ENCODE data around the gene CCNB1IP1.
"Not testable (repeated sequence)": the region's sequence is repeated elsewhere in the genome, so short reads cannot be mapped to it uniquely, and the experiment has no call there.

CCNB1IP1 gene

DNA sequence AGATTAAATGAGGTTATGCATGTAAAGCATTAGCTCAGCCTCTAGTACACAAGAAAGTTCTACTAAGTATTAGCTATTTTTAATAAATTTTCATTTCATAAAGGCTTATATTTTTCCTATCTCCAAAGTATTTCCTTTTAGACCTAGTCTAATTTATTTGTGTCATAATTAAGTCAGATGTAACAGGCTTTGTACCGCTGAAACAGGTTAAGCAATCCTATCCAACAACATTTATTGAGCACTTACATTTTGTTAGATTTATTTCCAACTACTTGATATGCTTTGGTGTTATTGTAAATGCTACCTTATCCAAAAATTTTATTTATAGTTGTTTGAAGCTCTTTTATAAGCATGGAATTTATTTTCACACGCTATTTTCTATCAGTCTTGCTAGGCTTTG, 8.6 kb upstream of the CCNB1IP1 start:
- peak overlapping the region; percentile 88 for H3K27ac ChIP-seq
- H2AFZ ChIP-seq: peak overlapping the region; percentile 93
- H3K27me3 ChIP-seq (ENCODE audit: control insufficient read depth, insufficient read depth, low read length): no peaks in the 10 kb centered on the region
- H3K36me3 ChIP-seq (ENCODE audit: control insufficient read depth, insufficient read depth, low read length): no peaks in the 10 kb centered on the region
- H3K79me2 ChIP-seq: no peaks in the 10 kb centered on the region
- H3K9ac ChIP-seq: no peak overlapping the region
- no peak for TF ChIP-seq CTCF (IDR thresholded peaks at IDR 0.05)
- no peaks in the 10 kb centered on the region for H3K9me3 ChIP-seq (ENCODE audit: control insufficient read depth, low read length)
- H3K4me1 ChIP-seq: no peaks in the 10 kb centered on the region
- H3K4me3 ChIP-seq (ENCODE audit: low read depth, low read length): peak overlapping the region; percentile 85
- peak overlapping the region; percentile 73 for H3K4me2 ChIP-seq (ENCODE audit: low read length)

GRCh38 chr14:20341032-20341431, 8.0 kb upstream of the CCNB1IP1 start:
- not testable (repeated sequence) for H3K9me3 ChIP-seq (ENCODE audit: control insufficient read depth, low read length); H3K9ac ChIP-seq

GRCh38 chr14:20334017-20334416, 938 bp upstream of the CCNB1IP1 start:
- H3K27me3 ChIP-seq (ENCODE audit: control insufficient read depth, insufficient read depth, low read length): no peaks in the 10 kb centered on the region
- H3K4me1 ChIP-seq: no peaks in the 10 kb centered on the region
- H2AFZ ChIP-seq: no peak overlapping the region
- no peak overlapping the region for H3K4me2 ChIP-seq (ENCODE audit: low read length)
- peak overlapping the region; percentile 87 for H3K27ac ChIP-seq
- no peaks in the 10 kb centered on the region for H3K79me2 ChIP-seq
- H3K4me3 ChIP-seq (ENCODE audit: low read depth, low read length): no peak overlapping the region
- no peak for TF ChIP-seq CTCF (IDR thresholded peaks at IDR 0.05)
- H3K9me3 ChIP-seq (ENCODE audit: control insufficient read depth, low read length): no peaks in the 10 kb centered on the region
- H3K36me3 ChIP-seq (ENCODE audit: control insufficient read depth, insufficient read depth, low read length): no peaks in the 10 kb centered on the region
- no peak overlapping the region for H3K9ac ChIP-seq

More at GRCh38 chr14:20341032-20341431, 8.0 kb upstream of the CCNB1IP1 start:
- not testable (repeated sequence) for H3K79me2 ChIP-seq; H3K36me3 ChIP-seq (ENCODE audit: control insufficient read depth, insufficient read depth, low read length); H3K27me3 ChIP-seq (ENCODE audit: control insufficient read depth, insufficient read depth, low read length); H3K27ac ChIP-seq; H2AFZ ChIP-seq; H3K4me3 ChIP-seq (ENCODE audit: low read depth, low read length); H3K4me1 ChIP-seq; H3K4me2 ChIP-seq (ENCODE audit: low read length)

DNA sequence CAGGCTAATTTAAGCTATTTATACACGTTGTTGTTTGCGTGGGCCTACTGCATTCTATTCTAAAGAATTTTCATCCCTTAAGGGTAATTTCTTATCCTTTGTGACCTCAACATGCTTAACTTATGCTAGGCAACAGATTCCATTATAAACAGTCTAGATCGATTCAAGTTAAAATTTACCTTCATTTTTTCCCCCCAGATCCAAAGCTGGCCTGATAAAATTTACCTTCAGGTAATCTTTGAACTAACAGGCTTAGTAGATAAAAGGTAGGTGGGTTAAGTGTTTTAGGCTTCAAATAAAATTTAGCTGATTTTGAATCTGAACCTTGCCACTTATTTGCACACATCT, 389 bp upstream of the CCNB1IP1 start:
- no peaks in the 10 kb centered on the region for H3K36me3 ChIP-seq (ENCODE audit: control insufficient read depth, insufficient read depth, low read length)
- peak overlapping the region; percentile 97 for H3K4me2 ChIP-seq (ENCODE audit: low read length)
- peak overlapping the region; percentile 85 for H3K4me3 ChIP-seq (ENCODE audit: low read depth, low read length)
- no peak overlapping the region for H3K9ac ChIP-seq
- peak overlapping the region; percentile 87 for H3K27ac ChIP-seq
- no peaks in the 10 kb centered on the region for H3K27me3 ChIP-seq (ENCODE audit: control insufficient read depth, insufficient read depth, low read length)
- H3K4me1 ChIP-seq: no peaks in the 10 kb centered on the region
- peak overlapping the region; percentile 62 for H2AFZ ChIP-seq
- no peaks in the 10 kb centered on the region for H3K9me3 ChIP-seq (ENCODE audit: control insufficient read depth, low read length)
- H3K79me2 ChIP-seq: no peaks in the 10 kb centered on the region
- no peak for TF ChIP-seq CTCF (IDR thresholded peaks at IDR 0.05)

- peak overlapping the region; percentile 87 for H3K27ac ChIP-seq
- no peak for TF ChIP-seq CTCF (IDR thresholded peaks at IDR 0.05)
- peak overlapping the region; percentile 85 for H3K4me3 ChIP-seq (ENCODE audit: low read depth, low read length)
- H2AFZ ChIP-seq: peak overlapping the region; percentile 62
- peak overlapping the region; percentile 97 for H3K4me2 ChIP-seq (ENCODE audit: low read length)
- H3K4me1 ChIP-seq: peaks cover 3% of the 10 kb centered on the region
- H3K27me3 ChIP-seq (ENCODE audit: control insufficient read depth, insufficient read depth, low read length): no peaks in the 10 kb centered on the region
- no peaks in the 10 kb centered on the region for H3K36me3 ChIP-seq (ENCODE audit: control insufficient read depth, insufficient read depth, low read length)
- no peak overlapping the region for H3K9ac ChIP-seq
- H3K79me2 ChIP-seq: no peaks in the 10 kb centered on the region
- H3K9me3 ChIP-seq (ENCODE audit: control insufficient read depth, low read length): no peaks in the 10 kb centered on the region
These were observed 670 bp downstream of the CCNB1IP1 start for GRCh38 chr14:20332431-20332787.
